GM23248 (cell line): ENCODE measurements around the gene PYGM.

Experiments
- EZH2 ChIP-seq: fragments of 200-600 bp; sonication (generic); IDR thresholded peaks from 2 replicates; pipeline ENCODE4 v1.6.1; 2018; ENCODE audit warnings: antibody characterized with exemption, mild to moderate bottlenecking; ENCODE audit not compliant: insufficient read depth, poor library complexity, severe bottlenecking
- EZH2phosphoT487 ChIP-seq: fragments of 200-600 bp; sonication (generic); IDR thresholded peaks from 2 replicates; pipeline ENCODE4 v1.6.1; 2018; ENCODE audit warnings: antibody characterized with exemption, moderate library complexity, mild to moderate bottlenecking, low read depth; ENCODE audit not compliant: insufficient read depth

GRCh38 chr11:64776425-64776824 lies 16.7 kb upstream of the PYGM start:
- no peak for TF ChIP-seq EZH2phosphoT487
- no peak for TF ChIP-seq EZH2
